ENCODE results near the gene TMPRSS3.

GRCh38 chr21:42353623-42354022 lies 42.2 kb downstream of the TMPRSS3 start:
- TF ChIP-seq CTCF (IDR thresholded peaks at IDR 0.05) (no peak), MAFK (IDR thresholded peaks at IDR 0.05; ENCODE audit: partially characterized antibody) (no peak), CEBPB (IDR thresholded peaks at IDR 0.05) (no peak), POLR2A (IDR thresholded peaks at IDR 0.05; ENCODE audit: low read length) (no peak), PHF8 (IDR thresholded peaks at IDR 0.05; ENCODE audit: borderline replicate concordance, low read depth) (no peak), CBX8 (IDR thresholded peaks at IDR 0.05) (no peak), NPAS2 (CRISPR knock-in tag; IDR thresholded peaks at IDR 0.05; ENCODE audit: borderline replicate concordance) (no peak), MAX (IDR thresholded peaks at IDR 0.05) (no peak), ZSCAN20 (CRISPR knock-in tag; IDR thresholded peaks at IDR 0.05) (no peak), SMC3 (IDR thresholded peaks at IDR 0.05) (no peak)
